Prostate gland (tissue), 2 donors: ENCODE data around the gene OGFRL1.

ENCODE experiments used
- POLR2A ChIP-seq: fragments of 450-650 bp; IDR thresholded peaks from one replicate; pipeline ENCODE4 v1.6.1; 2016; ENCODE audit warnings: antibody characterized with exemption, mild to moderate bottlenecking
- TF ChIP-seq, protein P1 (sequence below), 4 experiments: fragments of 200-600 bp in 2 of 4; fragments of 450-650 bp in 2 of 4; sonication (generic) in 2 of 4; IDR thresholded peaks; 1 replicate in 3 of 4; 2 replicates in 1 of 4; pipeline ENCODE4 v1.5.1; 2016 to 2019; ENCODE audit warnings: antibody characterized with exemption in 4 of 4, mild to moderate bottlenecking in 2 of 4, moderate library complexity in 2 of 4

- no peak for TF ChIP-seq POLR2A
- TF ChIP-seq, protein P1, sequence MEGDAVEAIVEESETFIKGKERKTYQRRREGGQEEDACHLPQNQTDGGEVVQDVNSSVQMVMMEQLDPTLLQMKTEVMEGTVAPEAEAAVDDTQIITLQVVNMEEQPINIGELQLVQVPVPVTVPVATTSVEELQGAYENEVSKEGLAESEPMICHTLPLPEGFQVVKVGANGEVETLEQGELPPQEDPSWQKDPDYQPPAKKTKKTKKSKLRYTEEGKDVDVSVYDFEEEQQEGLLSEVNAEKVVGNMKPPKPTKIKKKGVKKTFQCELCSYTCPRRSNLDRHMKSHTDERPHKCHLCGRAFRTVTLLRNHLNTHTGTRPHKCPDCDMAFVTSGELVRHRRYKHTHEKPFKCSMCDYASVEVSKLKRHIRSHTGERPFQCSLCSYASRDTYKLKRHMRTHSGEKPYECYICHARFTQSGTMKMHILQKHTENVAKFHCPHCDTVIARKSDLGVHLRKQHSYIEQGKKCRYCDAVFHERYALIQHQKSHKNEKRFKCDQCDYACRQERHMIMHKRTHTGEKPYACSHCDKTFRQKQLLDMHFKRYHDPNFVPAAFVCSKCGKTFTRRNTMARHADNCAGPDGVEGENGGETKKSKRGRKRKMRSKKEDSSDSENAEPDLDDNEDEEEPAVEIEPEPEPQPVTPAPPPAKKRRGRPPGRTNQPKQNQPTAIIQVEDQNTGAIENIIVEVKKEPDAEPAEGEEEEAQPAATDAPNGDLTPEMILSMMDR (IDR thresholded peaks at IDR 0.05) = no peak
Measured at GRCh38 chr6:71250099-71250602, 38.5 kb upstream of the OGFRL1 start.
